GM12874 (cell line): ENCODE measurements around the gene STEAP2.

Experiments used
- CTCF ChIP-seq: IDR thresholded peaks from 2 replicates; pipeline ENCODE4 v1.5.1; 2011; ENCODE audit warnings: low read depth, mild to moderate bottlenecking, control low read depth, low read length, moderate library complexity; ENCODE audit not compliant: insufficient read depth

STEAP2 gene

GRCh38 chr7:90236721-90237289, 25.3 kb downstream of the STEAP2 start:
- TF ChIP-seq CTCF = no peak

- no peak for TF ChIP-seq CTCF
Measured at GRCh38 chr7:90238022-90238421, 26.5 kb downstream of the STEAP2 start.

GRCh38 chr7:90238583-90238982, 27.0 kb downstream of the STEAP2 start:
- no peak for TF ChIP-seq CTCF

DNA sequence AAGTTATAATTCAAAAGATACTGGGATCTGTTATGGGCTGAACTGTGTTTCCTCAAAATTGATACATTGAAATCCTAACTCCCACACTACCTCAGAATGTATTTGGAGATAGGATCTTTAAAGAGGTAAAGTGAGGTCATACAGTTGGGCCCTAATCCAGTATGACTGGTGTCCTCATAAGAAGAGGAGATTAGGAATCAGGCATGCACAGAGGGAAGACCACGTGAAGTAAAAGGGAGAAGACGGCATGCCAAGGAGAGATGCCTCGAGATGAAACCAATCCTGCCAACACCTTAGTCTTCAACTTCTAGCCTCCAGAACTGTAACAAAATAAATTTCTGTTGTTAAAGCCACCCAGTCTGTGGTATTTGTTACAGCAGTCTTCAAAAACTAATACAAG, 27.5 kb downstream of the STEAP2 start:
- no peak for TF ChIP-seq CTCF

- no peak for TF ChIP-seq CTCF
Measured at GRCh38 chr7:90239625-90240228, 28.2 kb downstream of the STEAP2 start.

DNA sequence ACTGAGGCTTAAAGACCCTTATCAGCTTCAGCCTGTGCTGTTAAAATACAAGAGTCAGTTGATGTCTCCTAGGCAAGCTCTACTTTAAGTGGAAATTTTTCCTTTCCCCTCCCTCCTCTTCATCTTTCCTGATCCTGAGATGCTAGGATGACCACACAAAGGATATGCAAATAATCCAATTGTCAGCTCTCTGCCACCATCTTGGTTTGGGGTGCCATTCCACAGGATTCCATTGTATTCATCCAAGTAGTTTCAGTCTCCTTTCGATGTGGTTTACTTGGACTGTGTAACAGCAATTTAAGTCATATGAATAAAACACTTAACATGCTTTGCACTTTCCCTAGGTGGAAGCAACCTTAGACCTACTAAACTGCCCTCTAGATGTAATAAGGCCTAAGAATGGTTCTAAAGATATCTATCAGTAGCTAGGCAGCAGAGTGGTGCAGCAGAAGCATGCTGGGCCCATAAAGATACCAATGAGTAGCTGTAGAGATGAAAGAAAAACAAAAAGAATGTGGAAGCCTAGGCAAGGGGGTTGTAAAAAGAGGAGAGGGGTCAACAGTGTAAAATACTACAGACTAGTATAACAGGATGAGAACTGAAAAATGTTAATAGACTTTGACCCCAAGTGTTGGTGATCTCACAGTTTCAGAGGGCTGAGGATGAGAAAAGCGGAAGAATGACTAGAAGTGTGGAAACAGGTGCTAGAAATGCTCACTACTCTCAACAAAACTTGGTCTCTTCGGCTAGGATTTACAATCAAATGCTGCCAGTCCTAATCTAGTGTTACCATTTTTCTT, 31.0 kb downstream of the STEAP2 start:
- TF ChIP-seq CTCF = no peak

DNA sequence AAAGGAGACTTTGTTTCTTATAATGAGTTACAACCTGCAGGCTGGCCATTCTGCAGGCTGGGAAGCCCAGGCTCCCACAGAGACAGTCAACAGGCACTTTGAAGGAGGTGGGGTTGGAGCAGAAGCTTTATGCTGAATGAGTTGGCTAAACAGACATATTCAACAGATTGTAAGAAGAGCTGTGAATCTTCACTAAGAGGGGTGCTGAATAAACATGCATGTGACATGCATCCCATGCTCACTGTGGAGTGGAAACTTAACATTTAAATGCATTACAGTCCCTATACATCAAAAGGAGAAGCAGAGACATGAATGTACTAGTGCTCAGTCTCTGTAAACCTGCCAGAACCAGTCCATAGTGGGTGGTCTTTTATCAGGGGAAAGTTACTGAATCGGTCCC, 32.0 kb downstream of the STEAP2 start:
- TF ChIP-seq CTCF = no peak
